ENCODE measurements around the gene CAMK1D. TPM values are rescaled to one million over a fixed set of nuclear protein-coding genes. Genes with fewer than 3 reads are reported as not detected.

The CAMK1D gene
- total and polyA plus RNA-seq, 2 experiments from 2014 or later: 3.5 to 6.0 TPM

GRCh38 chr10:12597788-12598765 lies 248.7 kb downstream of the CAMK1D start:
- H3K4me1 ChIP-seq (ENCODE audit: insufficient read depth): no peaks in the 10 kb centered on the region
- H3K9me2 ChIP-seq (replicated peaks; ENCODE audit: insufficient read depth): no peaks in the 10 kb centered on the region
- no peak overlapping the region for H3K27ac ChIP-seq
- DNase-seq (ENCODE audit: low spot score): no peak
- no peak overlapping the region for H2AFZ ChIP-seq
- 85% methylated on average over 15 of the region's 15 CpGs for WGBS (ENCODE audit: low lambda C conversion rate, missing lambda C conversion rate)
- H3K4me3 ChIP-seq: no peak overlapping the region
- H3K4me2 ChIP-seq: no peak overlapping the region
- no peak for TF ChIP-seq EZH2phosphoT487 (IDR thresholded peaks at IDR 0.05; ENCODE audit: low read depth, severe bottlenecking, unreplicated experiment)
- no peak for TF ChIP-seq EZH2 (IDR thresholded peaks at IDR 0.05; ENCODE audit: borderline replicate concordance)
- no peak for TF ChIP-seq CTCF (IDR thresholded peaks at IDR 0.05; ENCODE audit: poor library complexity)
- H3K36me3 ChIP-seq (replicated peaks; ENCODE audit: insufficient read depth, low read depth): no peaks in the 10 kb centered on the region
- H3K79me2 ChIP-seq: no peaks in the 10 kb centered on the region
- no peaks in the 10 kb centered on the region for H3K9me3 ChIP-seq (ENCODE audit: low read depth)
- no peaks in the 10 kb centered on the region for H3K27me3 ChIP-seq
- H4K20me1 ChIP-seq (ENCODE audit: insufficient read depth, poor library complexity, severe bottlenecking): no peaks in the 10 kb centered on the region

GRCh38 chr10:12600652-12601051 lies 251.3 kb downstream of the CAMK1D start:
- Histone ChIP-seq H3K79me2 (no peaks in the 10 kb centered on the region), H4K20me1 (ENCODE audit: insufficient read depth, poor library complexity, severe bottlenecking) (no peaks in the 10 kb centered on the region), H3K27me3 (no peaks in the 10 kb centered on the region), H3K4me1 (ENCODE audit: insufficient read depth) (peaks cover 11% of the 10 kb centered on the region), H3K9me2 (replicated peaks; ENCODE audit: insufficient read depth) (no peaks in the 10 kb centered on the region), H3K4me3 (no peak overlapping the region), H3K9me3 (ENCODE audit: low read depth) (no peaks in the 10 kb centered on the region), H3K4me2 (no peak overlapping the region), H3K36me3 (replicated peaks; ENCODE audit: insufficient read depth, low read depth) (no peaks in the 10 kb centered on the region), H3K27ac (no peak overlapping the region), H2AFZ (no peak overlapping the region)
- no peak for TF ChIP-seq EZH2 (IDR thresholded peaks at IDR 0.05; ENCODE audit: borderline replicate concordance)
- no peak for TF ChIP-seq CTCF (IDR thresholded peaks at IDR 0.05; ENCODE audit: poor library complexity)
- TF ChIP-seq EZH2phosphoT487 (IDR thresholded peaks at IDR 0.05; ENCODE audit: low read depth, severe bottlenecking, unreplicated experiment): no peak
- WGBS (ENCODE audit: low lambda C conversion rate, missing lambda C conversion rate): 92% methylated on average over 4 of the region's 4 CpGs
- no peak for DNase-seq (ENCODE audit: low spot score)

- peaks cover 16% of the 10 kb centered on the region for H3K4me1 ChIP-seq (ENCODE audit: insufficient read depth)
- 72% methylated on average over 7 of the region's 7 CpGs for WGBS (ENCODE audit: low lambda C conversion rate, missing lambda C conversion rate)
- no peak overlapping the region for H3K27ac ChIP-seq
- no peaks in the 10 kb centered on the region for H3K79me2 ChIP-seq
- H3K36me3 ChIP-seq (replicated peaks; ENCODE audit: insufficient read depth, low read depth): no peaks in the 10 kb centered on the region
- TF ChIP-seq EZH2phosphoT487 (IDR thresholded peaks at IDR 0.05; ENCODE audit: low read depth, severe bottlenecking, unreplicated experiment) (no peak), EZH2 (IDR thresholded peaks at IDR 0.05; ENCODE audit: borderline replicate concordance) (no peak), CTCF (IDR thresholded peaks at IDR 0.05; ENCODE audit: poor library complexity) (no peak)
- H2AFZ ChIP-seq: no peak overlapping the region
- H3K9me3 ChIP-seq (ENCODE audit: low read depth): no peaks in the 10 kb centered on the region
- H3K27me3 ChIP-seq: no peaks in the 10 kb centered on the region
- H3K4me3 ChIP-seq: no peak overlapping the region
- H3K9me2 ChIP-seq (replicated peaks; ENCODE audit: insufficient read depth): no peaks in the 10 kb centered on the region
- no peak for DNase-seq (ENCODE audit: low spot score)
- no peaks in the 10 kb centered on the region for H4K20me1 ChIP-seq (ENCODE audit: insufficient read depth, poor library complexity, severe bottlenecking)
- no peak overlapping the region for H3K4me2 ChIP-seq
Measured at GRCh38 chr10:12602521-12602920, 253.2 kb downstream of the CAMK1D start.

Measured in hepatocyte (in vitro differentiated cells).